Hematopoietic multipotent progenitor cell (in vitro differentiated cells): ENCODE data around the gene ATRN. TPM values are rescaled to one million over a fixed set of nuclear protein-coding genes. Genes with fewer than 3 reads are reported as not detected.

ENCODE experiments used
- DNase-seq, 3 donors: peaks; one replicate each; pipeline ENCODE4 v3.0.0-alpha.2; 2011 to 2015; ENCODE audit warnings: low read depth in 2 of 3, low spot score in 2 of 3
- total RNA-seq: library from RNA; depleted of rRNA; stranded (reverse); fragments of >200 nt; gene quantifications from one replicate; pipeline ENCODE4 v1.2.3, GENCODE V29; 2012

Gene ATRN
- total RNA-seq, 1 donor, result 32.3 TPM

DNA sequence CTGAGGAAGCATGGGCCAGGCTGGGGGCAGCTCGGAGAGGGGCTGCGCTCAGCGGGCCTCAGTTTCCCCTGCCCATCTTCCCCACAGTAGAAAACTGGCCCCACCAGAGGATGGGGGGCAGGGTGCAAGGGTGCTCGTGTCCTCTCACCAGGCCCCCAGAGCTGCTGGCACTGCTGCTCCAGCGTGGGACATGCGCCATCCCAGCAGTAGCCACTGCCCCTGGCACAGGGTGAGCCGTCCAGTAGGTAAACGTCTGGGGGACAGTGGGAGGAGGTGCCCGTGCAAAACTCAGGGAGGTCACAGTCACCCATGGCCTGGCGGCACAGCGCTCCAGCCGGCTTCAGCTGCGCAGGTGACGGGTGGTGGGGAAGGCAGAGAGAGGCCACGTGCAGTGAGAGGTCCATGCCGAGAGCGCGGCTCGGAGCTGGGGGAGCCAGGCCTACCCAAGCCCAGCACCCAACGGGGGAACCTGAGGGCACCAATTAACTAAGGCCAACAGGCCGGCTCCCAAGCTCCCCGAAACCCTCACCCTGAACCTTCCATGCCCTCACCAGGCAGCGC lies 201.2 kb downstream of the ATRN start:
- DNase-seq, result no peak

DNA sequence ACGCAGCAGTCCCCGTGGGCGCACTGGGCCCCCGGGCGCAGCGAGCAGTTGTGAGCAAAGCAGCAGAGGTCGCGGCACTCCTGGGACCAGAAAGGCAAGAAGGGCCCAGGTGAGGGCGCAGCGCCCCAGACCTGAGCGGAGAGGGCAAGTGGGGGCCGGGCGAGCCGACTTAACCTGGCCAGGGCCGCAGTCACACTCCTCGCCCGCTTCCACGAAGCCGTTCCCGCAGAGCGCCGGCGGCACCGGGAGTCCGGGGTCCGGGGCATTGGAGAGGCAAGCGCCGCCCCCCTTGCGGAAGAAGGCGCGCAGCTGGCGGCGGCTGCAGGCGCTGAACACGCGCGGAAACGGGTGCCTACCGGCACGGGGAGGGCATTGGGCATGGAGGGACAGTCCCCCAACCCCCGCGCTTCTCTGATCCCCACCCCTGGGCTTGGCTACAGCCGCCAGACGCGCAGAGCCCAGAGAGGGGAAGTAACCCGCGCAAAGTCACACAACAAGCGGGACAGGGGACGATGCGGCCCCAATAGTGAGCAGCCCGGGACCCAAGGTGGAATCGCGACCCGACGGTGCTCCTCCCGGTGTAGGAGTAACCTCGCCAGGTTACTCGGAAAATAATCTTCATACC lies 201.8 kb downstream of the ATRN start:
- DNase-seq, result peak in 1 of 3 donors; percentile 40

DNA sequence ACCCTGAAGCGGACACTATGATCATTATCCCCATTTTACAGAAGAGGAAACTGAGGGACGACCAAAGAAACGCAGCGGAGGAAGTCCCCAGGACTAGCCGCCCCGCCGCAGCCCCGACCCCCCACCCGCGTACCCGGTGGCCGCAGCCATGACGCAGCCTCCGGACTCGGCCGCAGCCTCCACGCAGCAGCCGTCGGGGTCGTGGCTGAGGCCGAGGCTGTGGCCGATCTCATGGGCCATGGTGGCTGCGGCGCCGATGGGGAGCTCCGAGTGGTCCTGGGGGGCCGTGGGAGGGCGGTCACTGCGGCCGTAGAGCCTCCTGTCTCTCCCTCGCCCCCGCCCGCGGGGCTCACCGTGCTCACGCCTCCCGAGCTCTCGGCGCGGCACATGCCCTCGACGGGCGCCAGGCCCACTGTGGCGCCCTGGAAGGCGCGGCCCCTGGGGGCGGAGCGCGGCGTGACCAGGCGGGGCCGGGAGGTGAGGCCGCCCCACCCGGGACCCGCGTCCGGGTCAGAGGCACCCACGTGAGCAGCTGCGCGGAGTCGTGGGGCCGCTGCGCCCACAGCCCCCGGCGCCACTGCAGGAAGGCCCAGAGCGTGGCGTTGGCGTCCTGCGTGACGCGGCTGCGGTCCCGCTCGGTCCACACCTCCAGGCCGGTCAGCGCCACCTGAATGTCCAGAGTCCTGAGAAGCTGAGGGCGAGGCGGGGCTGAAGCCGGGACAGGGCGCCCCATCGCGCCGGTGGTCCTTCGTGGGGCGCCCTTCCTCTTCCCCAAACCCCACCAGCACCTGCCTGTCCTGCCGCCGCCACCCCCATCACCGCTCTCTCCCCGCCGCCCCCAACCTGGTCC lies 202.6 kb downstream of the ATRN start:
- no peak for DNase-seq

- no peak for DNase-seq
These were observed 203.6 kb downstream of the ATRN start for GRCh38 chr20:3674447-3674846.

DNA sequence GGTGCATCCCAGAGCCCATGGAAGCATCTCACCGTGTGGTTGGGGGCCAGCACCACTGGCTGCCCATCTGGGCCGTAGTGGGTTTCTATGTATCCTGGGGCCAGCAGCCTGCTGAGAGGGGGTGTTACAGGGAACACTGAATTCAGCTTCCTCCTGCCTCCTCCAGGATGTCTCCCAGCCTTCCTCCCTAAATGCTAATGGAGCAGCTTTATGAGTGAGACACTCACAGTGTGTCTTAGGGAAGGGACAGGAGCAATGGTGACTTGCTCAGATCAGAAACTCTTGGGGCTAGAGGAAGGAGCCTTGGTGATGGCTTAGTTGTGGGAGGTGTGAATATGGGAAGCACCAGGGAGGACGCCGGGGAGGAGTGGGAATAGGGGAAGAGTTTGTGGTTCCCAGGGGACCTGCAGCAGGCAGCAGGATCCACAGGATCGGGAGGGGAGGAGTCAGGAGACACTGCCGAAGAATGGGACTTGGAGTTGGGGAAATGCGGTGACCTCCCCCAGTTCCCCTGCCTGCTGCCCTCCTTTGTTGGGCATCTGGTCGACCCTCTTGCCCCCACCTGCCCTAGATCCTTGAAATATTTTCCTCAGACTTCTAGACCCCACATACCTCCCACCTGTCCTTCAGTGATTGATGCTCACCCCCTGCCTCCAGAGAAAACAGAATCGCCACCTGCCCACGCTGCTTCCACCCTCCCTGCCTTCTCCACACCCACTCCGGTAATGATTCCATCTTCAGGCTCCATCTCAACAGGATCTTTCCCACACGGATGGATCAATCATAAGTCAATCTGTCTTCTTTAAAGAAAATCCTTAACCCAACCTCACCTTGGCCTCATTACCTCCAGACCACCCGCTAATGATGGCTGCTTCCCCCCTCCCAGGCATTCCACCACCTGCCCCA lies 204.4 kb downstream of the ATRN start:
- no peak for DNase-seq

DNA sequence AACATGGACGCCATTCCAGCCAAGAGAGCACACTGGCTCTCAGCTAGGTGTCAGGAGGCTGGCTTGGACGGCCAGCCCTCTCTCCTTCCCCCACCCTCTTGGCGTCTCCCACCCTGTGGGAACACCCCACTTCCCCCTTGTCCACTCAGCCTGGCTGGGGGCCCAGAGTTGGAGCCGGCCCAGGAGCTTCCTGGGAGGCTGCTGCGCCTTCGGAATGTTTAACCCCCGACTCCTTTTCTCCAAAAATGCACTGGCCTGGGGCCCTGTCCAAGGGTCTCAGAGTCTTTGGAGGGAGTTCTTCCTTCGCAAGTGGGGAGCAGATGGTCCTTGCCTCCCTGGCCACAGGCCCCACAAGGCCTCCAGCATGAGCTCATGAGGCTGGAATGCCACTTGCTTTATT lies 206.9 kb downstream of the ATRN start:
- DNase-seq, result no peak

- DNase-seq, result no peak
These were observed 207.4 kb downstream of the ATRN start for GRCh38 chr20:3678198-3678597.

DNA sequence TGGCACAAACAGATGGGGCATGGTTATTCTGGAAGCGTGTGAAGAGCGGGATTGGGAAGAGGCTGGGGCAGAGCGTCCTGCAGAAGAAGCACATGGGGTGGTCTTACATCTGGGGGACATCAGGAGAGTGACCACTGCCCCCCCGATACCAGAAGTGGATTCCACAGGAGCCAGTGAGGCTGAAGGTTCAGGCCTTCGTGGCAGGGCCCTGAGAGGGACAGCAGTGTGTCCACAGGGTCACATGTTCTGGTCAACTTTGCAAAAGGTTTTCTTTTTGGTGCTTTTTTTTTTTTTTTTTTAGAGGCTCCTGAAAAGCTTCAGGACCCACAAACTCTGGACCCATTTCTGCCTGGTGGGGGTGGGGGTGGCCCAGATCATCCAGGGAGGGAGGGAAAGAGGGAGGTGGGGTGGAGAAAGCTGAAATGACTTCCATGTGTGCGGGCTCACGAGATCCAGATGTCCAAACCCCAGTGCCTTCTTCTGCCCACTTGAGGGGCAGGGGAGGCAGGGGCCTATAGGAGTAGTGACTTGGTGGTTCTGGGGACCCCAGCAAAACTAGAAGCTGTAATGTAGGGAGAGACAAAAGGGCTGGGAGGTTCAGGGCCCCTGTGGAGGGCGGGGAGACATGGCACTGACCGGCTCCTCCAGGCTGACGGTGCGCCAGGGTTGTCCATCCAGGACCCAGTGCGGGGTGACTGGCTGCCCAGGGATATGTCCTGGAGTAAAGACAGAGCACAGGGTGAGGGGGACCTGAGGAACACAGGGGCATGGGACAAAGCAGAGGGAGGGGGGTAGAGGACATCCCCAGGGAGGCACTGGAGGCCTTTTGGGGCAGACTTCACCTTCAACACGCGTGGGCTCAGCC lies 208.3 kb downstream of the ATRN start:
- DNase-seq, result no peak

GRCh38 chr20:3679749-3680700 lies 209.2 kb downstream of the ATRN start:
- DNase-seq, result no peak

GRCh38 chr20:3680701-3681351 lies 210.0 kb downstream of the ATRN start:
- no peak for DNase-seq

- DNase-seq, result no peak
These were observed 210.6 kb downstream of the ATRN start for GRCh38 chr20:3681352-3681930.

GRCh38 chr20:3681931-3682781 lies 211.3 kb downstream of the ATRN start, which contains the start of gene ADAM33:
ADAM33 (minus strand) TSS chr20:3682010; CDS start chr20:3682004, 6 bp downstream.
- no peak for DNase-seq

DNA sequence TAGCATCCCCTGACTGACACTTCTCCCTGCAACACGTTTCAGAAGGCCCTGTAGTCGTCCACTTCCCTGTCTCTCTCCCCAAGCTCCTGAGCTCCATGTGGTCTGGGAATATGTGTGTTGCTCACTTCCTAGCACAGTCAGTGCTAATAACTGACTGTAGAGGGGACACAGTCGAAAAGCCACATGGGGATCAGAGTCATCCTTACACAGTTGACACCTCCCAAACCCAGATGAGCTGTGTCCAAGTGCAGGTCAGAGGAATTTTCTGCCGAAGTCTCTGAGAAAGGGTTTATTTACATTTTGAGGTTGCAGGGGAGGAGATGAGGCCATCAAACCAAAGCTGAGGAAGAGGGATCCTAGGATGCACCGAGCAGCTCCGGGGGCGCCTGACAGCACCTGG lies 214.5 kb downstream of the ATRN start:
- no peak for DNase-seq

GRCh38 chr20:3686421-3686820 lies 215.6 kb downstream of the ATRN start:
- no peak for DNase-seq

DNA sequence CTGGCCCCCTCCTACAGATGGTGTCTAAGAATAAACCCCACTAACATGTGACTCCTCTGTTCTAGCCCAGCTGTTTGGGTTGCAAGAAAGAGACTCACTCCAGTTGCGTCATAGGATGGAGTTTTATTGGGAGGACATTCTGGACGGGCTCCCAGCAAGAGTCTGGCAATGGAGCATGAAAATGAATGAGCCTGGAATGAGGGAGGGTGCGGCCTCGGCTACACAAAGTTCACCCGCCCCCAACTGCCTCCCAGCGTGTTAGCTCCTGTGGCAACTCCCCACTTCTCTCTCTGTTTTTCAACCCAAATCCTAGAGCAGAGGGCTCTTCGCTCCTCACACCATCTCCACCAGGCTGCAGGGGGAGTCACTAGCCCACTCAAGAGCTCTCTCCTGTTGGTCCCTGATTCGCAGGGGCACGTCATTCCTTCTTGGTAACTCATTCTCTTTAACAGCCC lies 216.1 kb downstream of the ATRN start:
- no peak for DNase-seq

- no peak for DNase-seq
These were observed 216.8 kb downstream of the ATRN start for GRCh38 chr20:3687655-3688054.

DNA sequence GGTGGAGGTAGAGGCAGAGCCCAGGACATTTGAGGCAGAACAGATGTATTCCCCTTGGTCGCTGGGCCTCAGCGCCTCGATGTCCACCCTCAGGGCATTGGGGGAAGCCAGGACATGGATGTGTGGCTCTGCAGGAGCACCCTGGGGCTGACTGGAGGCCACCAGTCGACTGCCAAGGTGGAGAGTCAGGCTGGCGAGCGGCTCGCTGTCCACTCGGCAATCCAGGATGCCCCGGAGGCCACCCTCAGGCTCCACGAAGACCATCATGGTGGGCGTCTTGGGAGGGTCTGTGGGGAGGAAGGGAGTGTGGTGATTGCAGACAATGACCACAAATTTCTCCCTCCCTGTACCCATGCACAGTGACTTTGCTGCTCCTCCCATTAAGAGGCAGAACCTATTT lies 219.2 kb downstream of the ATRN start:
- DNase-seq, result no peak
